Fibroblast of the aortic adventitia (primary cell): Measurements from ENCODE around the gene PBOV1. TPM values are rescaled to one million over a fixed set of nuclear protein-coding genes. Genes with fewer than 3 reads are reported as not detected.

Experiments used
- DNase-seq: peaks from one replicate; pipeline ENCODE4 v3.0.0-alpha.2; 2010; ENCODE audit warnings: low read depth
- H3K4me3 ChIP-seq: 2 replicates; pipeline ENCODE4 v1.5.1; 2011; ENCODE audit warnings: low read depth, mild to moderate bottlenecking, control low read depth, low read length, moderate library complexity
- total RNA-seq: library from RNA; depleted of rRNA; stranded (reverse); fragments of >200 nt; gene quantifications from 2 replicates; pipeline ENCODE4 v1.2.3, GENCODE V29; 2012; ENCODE audit warnings: low replicate concordance
- TF ChIP-seq, protein P1 (sequence below): IDR thresholded peaks from 2 replicates; pipeline ENCODE4 v1.5.1; 2011; ENCODE audit warnings: mild to moderate bottlenecking, low read length, control low read depth, inconsistent platforms; ENCODE audit not compliant: insufficient read depth

PBOV1 gene
- total RNA-seq, 1 donor: not detected

DNA sequence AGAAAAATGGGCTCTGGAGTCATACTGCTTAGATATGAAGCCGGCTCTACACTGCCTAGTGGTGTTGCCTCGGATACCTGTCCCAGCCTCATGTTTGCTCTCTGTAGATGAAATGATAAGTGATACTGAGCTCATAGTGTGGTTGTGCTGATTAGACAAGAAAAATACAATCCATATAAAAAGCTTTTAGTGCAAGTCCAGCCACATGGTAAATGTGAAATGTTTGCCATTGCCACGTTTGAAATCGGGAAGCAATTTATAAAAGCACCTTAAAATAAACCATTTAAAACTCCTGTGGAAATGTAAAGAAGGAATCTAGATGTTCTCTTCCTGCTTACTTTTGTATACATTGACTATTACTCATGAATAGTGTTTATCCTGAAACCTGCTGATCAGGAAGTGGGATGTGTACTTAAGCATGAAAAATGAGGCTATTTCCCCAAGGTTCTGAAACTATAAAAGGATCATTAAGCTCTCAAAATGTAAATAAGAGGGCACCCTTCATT is 13.1 kb upstream of the PBOV1 start:
- DNase-seq: no peak
- TF ChIP-seq, protein P1, sequence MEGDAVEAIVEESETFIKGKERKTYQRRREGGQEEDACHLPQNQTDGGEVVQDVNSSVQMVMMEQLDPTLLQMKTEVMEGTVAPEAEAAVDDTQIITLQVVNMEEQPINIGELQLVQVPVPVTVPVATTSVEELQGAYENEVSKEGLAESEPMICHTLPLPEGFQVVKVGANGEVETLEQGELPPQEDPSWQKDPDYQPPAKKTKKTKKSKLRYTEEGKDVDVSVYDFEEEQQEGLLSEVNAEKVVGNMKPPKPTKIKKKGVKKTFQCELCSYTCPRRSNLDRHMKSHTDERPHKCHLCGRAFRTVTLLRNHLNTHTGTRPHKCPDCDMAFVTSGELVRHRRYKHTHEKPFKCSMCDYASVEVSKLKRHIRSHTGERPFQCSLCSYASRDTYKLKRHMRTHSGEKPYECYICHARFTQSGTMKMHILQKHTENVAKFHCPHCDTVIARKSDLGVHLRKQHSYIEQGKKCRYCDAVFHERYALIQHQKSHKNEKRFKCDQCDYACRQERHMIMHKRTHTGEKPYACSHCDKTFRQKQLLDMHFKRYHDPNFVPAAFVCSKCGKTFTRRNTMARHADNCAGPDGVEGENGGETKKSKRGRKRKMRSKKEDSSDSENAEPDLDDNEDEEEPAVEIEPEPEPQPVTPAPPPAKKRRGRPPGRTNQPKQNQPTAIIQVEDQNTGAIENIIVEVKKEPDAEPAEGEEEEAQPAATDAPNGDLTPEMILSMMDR: no peak
- no peak overlapping the region for H3K4me3 ChIP-seq

DNA sequence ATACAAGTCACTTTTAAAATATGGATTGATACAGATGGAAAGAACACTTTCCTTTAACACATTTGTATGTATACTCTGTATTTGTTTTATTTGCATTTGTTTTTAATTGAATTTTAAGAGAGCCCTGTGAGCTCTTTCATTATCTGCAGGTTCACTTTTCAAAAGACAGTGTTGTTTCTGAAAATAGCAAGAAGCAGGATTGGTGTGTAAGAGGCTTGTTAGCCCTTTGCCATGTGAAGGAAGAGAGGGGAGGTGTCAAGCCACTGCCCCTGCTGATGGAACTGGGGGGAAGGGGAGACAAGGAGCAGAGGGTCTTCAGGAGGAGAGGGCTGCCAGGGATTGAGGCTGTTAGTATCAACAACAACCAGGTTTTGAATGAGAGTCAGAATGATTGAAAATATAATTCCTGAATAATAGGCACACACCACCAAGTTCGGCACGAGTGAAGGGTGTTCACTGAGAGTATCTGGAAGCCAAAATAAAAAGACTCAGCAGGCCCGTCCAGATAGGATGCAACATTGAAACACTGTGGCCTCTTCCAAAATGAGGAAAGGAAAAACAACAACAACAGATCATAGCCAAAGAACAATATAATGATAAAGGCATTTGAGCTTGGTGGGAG is 12.6 kb upstream of the PBOV1 start:
- TF ChIP-seq, protein P1: no peak
- DNase-seq: no peak
- no peak overlapping the region for H3K4me3 ChIP-seq

DNA sequence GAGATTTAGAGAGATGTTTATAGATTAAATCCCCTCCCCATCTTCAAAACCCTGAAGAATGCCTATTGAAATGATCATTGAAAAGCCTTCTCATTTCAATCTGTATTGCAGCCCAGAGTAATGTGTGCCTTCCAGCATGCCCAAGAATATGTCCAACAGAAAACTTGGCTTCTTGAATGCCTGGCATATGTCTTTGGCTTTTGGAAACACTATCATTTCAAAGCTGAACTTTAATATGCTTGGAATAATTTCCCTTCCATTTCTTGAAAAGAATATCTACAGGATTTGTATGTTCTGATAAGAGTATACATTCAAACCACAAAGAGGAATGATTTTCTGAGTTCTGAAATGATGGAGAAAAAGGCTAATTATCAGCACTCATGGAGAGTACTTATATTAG is 11.9 kb upstream of the PBOV1 start:
- TF ChIP-seq, protein P1: no peak
- DNase-seq: no peak
- no peak overlapping the region for H3K4me3 ChIP-seq

DNA sequence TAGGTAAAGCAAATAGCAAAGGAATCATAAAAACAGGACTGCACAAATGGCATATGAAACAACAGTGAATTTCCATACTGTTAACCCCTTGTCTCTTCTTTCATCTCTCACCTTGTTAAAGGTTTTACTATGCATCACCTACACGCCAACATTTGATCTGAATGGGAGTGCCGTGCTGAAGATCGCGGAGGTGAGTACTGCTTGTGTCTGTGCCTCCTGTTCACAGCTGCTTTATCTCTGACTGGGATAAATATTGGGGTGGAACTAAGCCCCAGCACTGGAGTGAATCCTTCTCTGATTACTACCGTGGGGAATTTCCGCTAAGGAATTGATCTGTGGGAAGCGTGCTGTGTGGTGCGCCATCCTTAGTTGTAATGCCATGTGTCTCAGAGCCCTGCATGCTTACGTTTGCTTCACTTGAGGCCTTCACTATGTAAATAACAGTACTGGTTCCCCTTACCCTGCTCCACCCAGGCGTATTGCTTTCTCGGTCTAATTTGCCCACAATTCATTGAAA is 11.4 kb upstream of the PBOV1 start:
- no peak for DNase-seq
- TF ChIP-seq, protein P1: no peak

DNA sequence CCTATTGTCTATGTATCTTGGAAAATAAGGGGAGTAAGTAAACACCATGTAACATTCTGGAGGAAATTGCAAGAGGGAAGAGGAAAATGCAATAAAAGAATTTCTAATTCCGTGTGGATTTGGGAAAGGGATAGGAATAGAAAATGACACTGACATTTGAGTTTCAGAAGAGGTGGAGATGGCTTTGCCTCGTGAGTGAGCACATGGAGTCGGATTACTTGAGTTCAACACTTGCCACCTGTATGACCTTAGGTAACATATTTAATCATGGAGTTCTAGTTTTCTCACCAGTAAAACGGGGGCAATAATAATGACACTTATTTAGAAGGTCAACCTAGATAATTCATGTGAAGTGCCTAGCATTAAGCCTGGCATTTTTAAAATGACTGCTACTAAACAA is 10.8 kb upstream of the PBOV1 start:
- H3K4me3 ChIP-seq: no peak overlapping the region
- no peak for DNase-seq
- TF ChIP-seq, protein P1: no peak

More for the DNA sequence above, 11.4 kb upstream of the PBOV1 start:
- H3K4me3 ChIP-seq: no peak overlapping the region

DNA sequence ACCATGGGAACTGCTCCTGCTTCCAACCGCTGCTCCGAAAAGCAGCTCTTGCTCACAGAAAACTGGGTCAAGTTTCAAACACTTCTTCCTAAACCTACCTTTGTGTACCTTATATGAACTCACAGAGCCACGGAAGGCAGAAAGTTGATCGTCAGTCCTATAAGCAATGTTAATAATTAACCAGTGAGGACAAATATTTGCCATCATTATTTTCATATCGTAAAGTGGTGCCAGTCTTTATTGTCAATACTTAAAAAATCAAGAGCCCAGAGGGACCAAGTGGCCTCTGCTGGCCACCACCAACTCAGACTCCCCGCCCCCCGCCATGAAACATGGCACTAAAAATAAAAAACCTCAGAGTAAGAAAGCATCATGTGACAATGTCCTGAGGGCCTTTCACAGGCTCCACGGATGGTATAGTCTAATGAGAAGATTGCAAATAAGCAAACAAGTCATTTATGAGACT is 9.1 kb upstream of the PBOV1 start:
- no peak overlapping the region for H3K4me3 ChIP-seq
- TF ChIP-seq, protein P1: no peak
- no peak for DNase-seq
